CD4-positive, alpha-beta T cell treated with Interleukin-12 subunit alpha and Interleukin-12 subunit beta, for 1 hour (primary cell): ENCODE results near the gene TUBA8.
"Not testable (repeated sequence)": the region's sequence is repeated elsewhere in the genome, so short reads cannot be mapped to it uniquely, and the experiment has no call there.

Experiments used
- DNase-seq: peaks from one replicate; pipeline ENCODE4 v3.0.0-alpha.2; 2020

The TUBA8 gene

GRCh38 chr22:18108187-18108586 is 2.4 kb upstream of the TUBA8 start:
- DNase-seq = no peak

- no peak for DNase-seq
Observed at GRCh38 chr22:18109410-18110193, 1.0 kb upstream of the TUBA8 start.

GRCh38 chr22:18110954-18111758 is 547 bp downstream of the TUBA8 start:
- DNase-seq = no peak

GRCh38 chr22:18111759-18112330 is 1.2 kb downstream of the TUBA8 start:
- no peak for DNase-seq

GRCh38 chr22:18112440-18112839 is 1.8 kb downstream of the TUBA8 start:
- no peak for DNase-seq

- DNase-seq = no peak
Observed at GRCh38 chr22:18113680-18114394, 3.2 kb downstream of the TUBA8 start.

GRCh38 chr22:18114495-18114894 is 3.9 kb downstream of the TUBA8 start:
- DNase-seq = no peak

- DNase-seq = no peak
Observed at GRCh38 chr22:18114976-18115652, 4.5 kb downstream of the TUBA8 start.

GRCh38 chr22:18115906-18116371 is 5.3 kb downstream of the TUBA8 start:
- DNase-seq = no peak

GRCh38 chr22:18116634-18117033 is 6.0 kb downstream of the TUBA8 start:
- DNase-seq = no peak

GRCh38 chr22:18118345-18118915 is 7.8 kb downstream of the TUBA8 start:
- no peak for DNase-seq

GRCh38 chr22:18119409-18120110 is 9.0 kb downstream of the TUBA8 start:
- DNase-seq = no peak

- DNase-seq = no peak
Observed at GRCh38 chr22:18120857-18121256, 10.2 kb downstream of the TUBA8 start.

- DNase-seq = no peak
Observed at GRCh38 chr22:18121506-18121905, 10.9 kb downstream of the TUBA8 start.

GRCh38 chr22:18121954-18122554 is 11.4 kb downstream of the TUBA8 start:
- DNase-seq = no peak

- not testable (repeated sequence) for DNase-seq
Observed at GRCh38 chr22:18123476-18124025, 12.9 kb downstream of the TUBA8 start.

- DNase-seq = no peak
Observed at GRCh38 chr22:18126606-18127005, 16.0 kb downstream of the TUBA8 start.

GRCh38 chr22:18130018-18130417 is 19.4 kb downstream of the TUBA8 start:
- no peak for DNase-seq

GRCh38 chr22:18130699-18131429 is 20.3 kb downstream of the TUBA8 start:
- DNase-seq = no peak

- DNase-seq = no peak
Observed at GRCh38 chr22:18133452-18133851, 22.8 kb downstream of the TUBA8 start.
